ENCODE data around the gene SMIM44.
"Not testable (repeated sequence)": the region's sequence is repeated elsewhere in the genome, so short reads cannot be mapped to it uniquely, and the experiment has no call there.

The SMIM44 gene

GRCh38 chr19:3483226-3483628, at the start of gene SMIM44:
TSS of gene SMIM44 (minus strand) at chr19:3483441. CDS start at chr19:3483403, 38 bp downstream.
- DNase-seq = no peak

DNA sequence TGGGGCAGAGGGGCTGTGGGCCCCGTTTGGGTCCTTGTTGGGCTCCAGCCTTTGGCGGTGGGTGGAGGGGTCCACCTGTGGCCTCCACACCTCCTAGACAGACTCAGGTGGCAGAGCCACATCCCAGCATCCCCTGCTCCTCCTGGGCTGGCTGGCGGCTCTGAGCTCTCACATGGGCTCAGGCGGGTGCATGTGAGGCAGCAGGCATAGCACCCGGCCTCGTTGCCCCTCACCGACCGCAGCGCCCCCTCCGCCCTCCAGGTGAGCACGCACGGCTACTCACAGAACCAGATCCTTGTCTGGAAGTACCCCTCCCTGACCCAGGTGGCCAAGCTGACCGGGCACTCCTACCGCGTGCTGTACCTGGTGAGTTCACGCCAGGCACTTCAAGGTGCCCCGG, 49.8 kb upstream of the SMIM44 start:
- no peak for DNase-seq

GRCh38 chr19:3532154-3532786, 49.0 kb upstream of the SMIM44 start:
- no peak for DNase-seq

- no peak for DNase-seq
These were observed 48.5 kb upstream of the SMIM44 start for GRCh38 chr19:3531716-3532115.

DNA sequence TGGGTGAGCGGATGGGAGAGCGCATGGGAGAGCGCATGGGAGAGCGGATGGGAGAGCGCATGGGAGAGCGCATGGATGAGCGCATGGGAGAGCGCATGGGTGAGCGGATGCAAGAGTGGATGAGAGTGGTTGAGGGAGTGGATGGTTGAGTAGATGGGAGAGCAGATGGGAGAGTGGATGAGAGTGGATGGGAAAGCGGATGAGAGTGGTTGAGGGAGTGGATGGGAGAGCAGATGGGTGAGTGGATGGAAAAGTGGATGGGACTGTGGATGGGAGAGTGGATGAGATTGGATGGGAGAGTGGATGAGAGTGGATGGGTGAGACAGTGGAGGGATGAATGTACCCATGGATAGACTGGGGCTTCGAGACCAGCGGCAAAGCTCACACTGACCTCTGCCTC, 47.1 kb upstream of the SMIM44 start:
- no peak for DNase-seq

DNA sequence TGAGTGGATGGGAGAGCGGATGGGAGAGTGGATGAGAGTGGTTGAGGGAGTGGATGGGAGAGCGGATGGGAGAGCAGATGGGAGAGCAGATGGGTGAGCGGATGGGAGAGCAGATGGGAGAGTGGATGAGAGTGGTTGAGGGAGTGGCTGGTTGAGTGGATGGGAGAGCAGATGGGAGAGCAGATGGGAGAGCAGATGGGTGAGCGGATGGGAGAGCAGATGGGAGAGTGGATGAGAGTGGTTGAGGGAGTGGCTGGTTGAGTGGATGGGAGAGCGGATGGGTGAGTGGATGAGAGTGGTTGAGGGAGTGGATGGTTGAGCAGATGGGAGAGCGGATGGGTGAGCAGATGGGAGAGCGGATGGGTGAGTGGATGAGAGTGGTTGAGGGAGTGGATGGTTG, 46.1 kb upstream of the SMIM44 start:
- not testable (repeated sequence) for DNase-seq

GRCh38 chr19:3528539-3529211, 45.4 kb upstream of the SMIM44 start:
- DNase-seq = no peak

GRCh38 chr19:3528080-3528479, 44.8 kb upstream of the SMIM44 start:
- no peak for DNase-seq

DNA sequence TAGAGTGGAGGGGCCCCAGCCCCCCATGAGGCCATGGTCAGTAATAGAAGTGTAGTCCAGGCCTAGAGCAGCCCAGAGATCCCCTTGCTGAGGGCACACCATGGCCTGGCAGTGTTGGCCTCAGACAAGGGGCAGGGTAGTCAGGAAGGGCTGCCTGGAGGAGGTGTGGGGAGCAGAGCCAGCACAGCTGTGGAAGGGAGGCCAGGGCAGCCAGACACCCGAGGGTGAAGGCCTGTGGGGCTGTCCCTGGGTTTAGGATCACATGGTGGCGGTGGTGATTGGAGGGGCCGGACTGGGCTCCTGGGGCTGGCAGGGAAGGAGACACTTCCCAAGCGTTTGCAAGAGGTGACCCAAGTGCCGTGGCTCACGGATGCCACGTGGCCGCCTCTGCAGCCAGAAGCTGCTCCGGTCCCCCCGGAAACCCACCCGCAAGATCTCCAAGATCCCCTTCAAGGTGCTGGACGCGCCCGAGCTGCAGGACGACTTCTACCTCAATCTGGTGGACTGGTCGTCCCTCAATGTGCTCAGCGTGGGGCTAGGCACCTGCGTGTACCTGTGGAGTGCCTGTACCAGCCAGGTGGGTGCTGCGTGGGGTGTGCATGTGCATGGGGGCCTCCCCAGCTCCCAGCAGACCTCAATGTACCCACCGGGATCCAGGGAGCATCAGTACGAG, 44.1 kb upstream of the SMIM44 start:
- no peak for DNase-seq

DNA sequence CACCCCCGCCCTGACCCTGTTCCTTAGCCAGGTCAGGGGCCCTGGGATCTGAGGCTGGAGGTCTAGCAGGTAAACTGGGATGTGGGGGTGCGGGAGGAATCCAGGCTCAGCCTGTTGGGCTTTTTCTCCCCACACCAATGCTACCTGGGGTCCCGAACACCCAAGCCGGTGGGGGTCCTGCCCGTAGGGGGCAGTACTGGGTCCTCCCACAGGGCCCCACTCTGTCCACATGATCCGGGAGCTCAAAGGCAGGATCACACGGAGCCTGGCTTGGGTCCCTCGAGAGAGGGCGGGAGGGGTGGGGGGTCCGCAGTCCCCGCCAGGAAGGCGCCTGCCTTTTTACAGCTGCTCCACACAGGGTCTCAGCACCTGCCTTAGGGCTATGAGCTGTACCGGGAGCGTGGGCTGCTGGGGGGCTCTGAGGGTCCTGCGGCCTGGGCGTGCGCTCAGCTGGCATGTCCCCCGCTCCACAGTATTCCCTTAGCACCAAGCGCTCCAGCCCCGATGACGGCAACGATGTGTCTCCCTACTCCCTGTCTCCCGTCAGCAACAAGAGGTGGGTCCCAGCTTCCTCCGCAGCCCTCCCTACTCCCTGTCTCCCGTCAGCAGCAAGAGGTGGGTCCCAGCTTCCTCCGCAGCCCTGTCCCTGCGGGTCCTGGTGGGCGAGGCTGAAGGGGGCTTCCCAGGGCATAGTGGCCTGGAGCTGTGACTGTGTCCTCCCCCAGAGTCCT, 43.4 kb upstream of the SMIM44 start:
- no peak for DNase-seq

DNA sequence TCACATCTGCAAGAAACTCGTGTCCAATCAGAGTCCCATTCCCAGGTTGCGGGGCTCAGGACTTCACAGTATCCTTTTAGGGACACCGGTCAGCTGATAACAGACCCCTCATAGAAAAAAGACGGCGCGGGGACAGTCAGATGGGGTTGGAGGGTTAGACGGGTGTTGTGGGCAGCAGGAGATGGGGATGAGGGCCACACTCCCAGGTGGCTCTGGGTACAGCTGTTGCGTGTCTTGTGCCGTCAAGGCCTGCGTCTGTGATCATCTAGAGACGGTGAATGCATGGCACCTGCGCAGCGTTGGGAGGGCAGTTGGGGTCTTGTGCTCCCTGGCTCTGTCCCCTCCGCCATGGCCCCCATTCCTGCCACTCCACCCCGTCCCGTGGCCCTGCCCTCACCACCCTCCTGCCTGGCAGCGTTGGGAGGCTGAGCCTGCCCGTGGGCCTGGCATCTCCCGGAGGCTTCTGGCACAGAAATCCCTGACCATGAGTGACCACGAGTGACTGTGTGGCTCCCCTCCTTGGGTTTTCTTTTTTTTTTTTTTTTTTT, 41.7 kb upstream of the SMIM44 start:
- DNase-seq = no peak

- no peak for DNase-seq
These were observed 41.0 kb upstream of the SMIM44 start for GRCh38 chr19:3524078-3524842.

DNA sequence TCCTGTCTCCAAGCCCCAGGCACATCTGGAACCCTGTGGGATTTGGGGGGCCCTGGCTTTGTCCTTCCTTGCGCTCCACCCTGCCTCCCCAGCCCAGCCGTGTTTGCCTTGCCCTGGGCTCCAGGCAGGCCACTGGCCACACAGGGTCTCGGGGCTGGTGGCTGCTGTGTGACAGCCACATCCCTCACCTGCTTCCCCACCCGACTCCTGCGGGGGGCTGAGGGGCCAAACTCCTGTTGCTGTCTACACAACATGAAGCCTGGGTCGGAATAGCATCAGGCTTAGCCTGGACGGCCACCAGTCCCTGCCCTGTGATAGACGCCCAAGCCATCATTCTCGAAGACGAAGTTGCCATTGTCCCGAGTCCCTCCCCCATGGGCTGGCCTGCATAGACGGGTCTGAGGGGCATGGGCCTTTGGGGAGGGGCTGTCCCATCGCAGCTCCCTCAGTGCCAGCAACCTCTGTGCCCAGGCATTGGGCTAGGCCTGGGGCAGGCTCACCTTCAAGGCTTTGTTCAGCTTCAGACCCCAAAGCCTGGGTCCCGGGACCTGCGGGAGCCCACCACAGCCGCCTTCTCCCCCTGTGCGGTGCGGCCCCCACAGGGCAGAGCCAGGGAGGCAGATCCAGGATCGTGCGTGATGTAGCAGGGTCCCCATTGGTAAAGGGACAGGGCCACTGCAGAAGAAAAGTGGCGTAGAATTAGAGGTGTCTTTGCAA, 40.3 kb upstream of the SMIM44 start:
- DNase-seq = no peak

- no peak for DNase-seq
These were observed 39.5 kb upstream of the SMIM44 start for GRCh38 chr19:3522421-3523360.

- no peak for DNase-seq
These were observed 37.8 kb upstream of the SMIM44 start for GRCh38 chr19:3521104-3521445.

GRCh38 chr19:3520166-3521103, 37.2 kb upstream of the SMIM44 start:
- no peak for DNase-seq

GRCh38 chr19:3519126-3519525, 35.9 kb upstream of the SMIM44 start:
- DNase-seq = no peak

- no peak for DNase-seq
These were observed 35.4 kb upstream of the SMIM44 start for GRCh38 chr19:3518659-3519058.

DNA sequence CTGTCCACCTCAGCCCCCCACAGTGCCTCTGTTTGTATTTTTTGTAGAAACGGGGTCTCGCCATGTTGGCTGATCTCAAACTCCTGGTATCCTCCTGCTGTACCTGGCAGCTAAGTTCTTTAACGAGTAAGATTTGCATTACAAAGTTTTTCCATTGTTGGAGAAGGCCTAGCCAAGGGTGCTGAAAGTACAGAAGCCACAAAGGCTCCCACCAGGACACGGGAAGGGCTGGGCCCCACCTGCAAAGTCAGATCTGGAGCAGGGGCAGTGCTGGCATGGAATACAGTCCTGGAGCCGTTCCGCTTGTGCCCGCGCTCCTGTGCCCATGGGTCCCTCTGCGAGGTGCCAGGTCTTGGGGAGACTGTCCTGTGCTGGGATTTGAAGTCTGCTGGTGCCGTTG, 35.0 kb upstream of the SMIM44 start:
- no peak for DNase-seq

DNA sequence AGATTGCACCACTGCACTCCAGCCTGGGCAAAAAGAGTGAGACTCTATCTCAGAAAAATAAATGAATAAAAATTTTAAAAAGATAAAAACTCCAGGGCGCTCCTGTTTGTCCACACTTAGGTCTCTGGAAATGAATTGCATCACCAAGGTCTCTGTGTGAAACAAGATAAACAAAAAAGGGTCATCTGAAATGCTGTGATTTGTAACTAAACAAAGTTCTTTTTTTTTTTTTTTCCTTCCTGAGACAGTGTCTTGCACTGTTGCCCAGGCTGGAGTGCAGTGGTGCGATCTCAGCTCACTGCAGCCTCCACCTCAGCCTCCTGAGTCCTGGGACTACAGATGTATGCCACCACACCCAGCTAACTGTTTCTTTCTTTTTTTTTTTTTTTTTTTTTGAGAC, 34.4 kb upstream of the SMIM44 start:
- DNase-seq = no peak

Data from amniotic stem cell (primary cell).